Testis (tissue), 5 donors: ENCODE results near the gene AQP2. TPM values are rescaled to one million over a fixed set of nuclear protein-coding genes. Genes with fewer than 3 reads are reported as not detected.

ENCODE experiments used
- DNase-seq: peaks from one replicate; pipeline ENCODE4 v3.0.0-alpha.2; 2019
- H3K27ac ChIP-seq, 2 donors: fragments of 200-600 bp; sonication (generic); one replicate each; pipeline ENCODE4 v1.5.1; 2019
- H3K27me3 ChIP-seq: fragments of 200-600 bp; sonication (generic); one replicate; pipeline ENCODE4 v1.5.1; 2019
- H3K36me3 ChIP-seq: fragments of 200-600 bp; sonication (generic); one replicate; pipeline ENCODE4 v1.5.1; 2017; ENCODE audit warnings: low read depth; ENCODE audit errors: missing control alignments
- H3K4me1 ChIP-seq: fragments of 200-600 bp; sonication (generic); one replicate; pipeline ENCODE4 v1.5.1; 2019
- H3K4me3 ChIP-seq, 2 donors: fragments of 200-600 bp; sonication (generic); one replicate each; pipeline ENCODE4 v1.5.1; 2017 to 2019
- H3K9me3 ChIP-seq: fragments of 200-600 bp; sonication (generic); one replicate; pipeline ENCODE4 v1.5.1; 2017
- CTCF ChIP-seq, 3 experiments: fragments of 450-650 bp in 2 of 3; fragments of 200-600 bp in 1 of 3; sonication (generic) in 1 of 3; IDR thresholded peaks; one replicate each; pipeline ENCODE4 v1.5.1; 2016 to 2019; ENCODE audit warnings: antibody characterized with exemption in 3 of 3, mild to moderate bottlenecking in 2 of 3, moderate library complexity in 1 of 3
- POLR2A ChIP-seq: fragments of 450-650 bp; IDR thresholded peaks from one replicate; pipeline ENCODE4 v1.6.1; 2017; ENCODE audit warnings: antibody characterized with exemption, mild to moderate bottlenecking, moderate library complexity
- WGBS, 2 donors: methylation state at CpG; one replicate each; pipeline ENCODE4 v1.1.5; 2018; 5-methylcytosine and 5-hydroxymethylcytosine counted together
- intact Hi-C: fragments of 100-400 bp; cut with DNase I; formaldehyde crosslinking; loops from one replicate; pipeline ENCODE4 v1.15.1; 2023; ENCODE audit warnings: low total_unique reads
- long read RNA-seq, 2 donors: transcript quantifications; one replicate each; lab custom pipeline, GENCODE V29; 2026
- polyA plus RNA-seq: library from polyadenylated mRNA; stranded (reverse); fragments of 350-450 nt; fragmentation: Illumina TruSeq; extraction: RNeasy Lipid Tissue Mini Kit (QIAGEN cat#74804); gene quantifications from one replicate; pipeline ENCODE4 v1.2.3, GENCODE V29; 2014; ENCODE audit warnings: low read depth, low replicate concordance; ENCODE audit not compliant: insufficient read depth
- total RNA-seq, 2 donors: library from RNA; depleted of rRNA; stranded (reverse); fragments of >200 nt; gene quantifications; one replicate each; pipeline ENCODE4 v1.2.3, GENCODE V29; 2016

Gene AQP2
- total RNA-seq (1 to 10 TPM in 1 of 2 donors, under 1 TPM in 1; 0.79 to 1.9 TPM), polyA plus RNA-seq (1.1 TPM)
- long read RNA-seq, donor 1, full-length matches to known transcripts, result 35 of 40 reads
- long read RNA-seq, donor 1, partial matches to known transcripts, result 5 of 40 reads
- long read RNA-seq, donor 1, other reads (novel, unspliced or antisense), result 0 of 40 reads
- long read RNA-seq, donor 2, full-length matches to known transcripts, result 52 of 70 reads
- long read RNA-seq, donor 2, partial matches to known transcripts, result 18 of 70 reads
- long read RNA-seq, donor 2, other reads (novel, unspliced or antisense), result 0 of 70 reads

GRCh38 chr12:49950273-49951251 lies at the start of gene AQP2:
TSS of gene AQP2 (plus strand) at chr12:49950737. CDS start at chr12:49950831, 94 bp downstream.
- no peaks in the 10 kb centered on the region for H3K9me3 ChIP-seq
- DNase-seq, result no peak
- no peaks in the 10 kb centered on the region for H3K27me3 ChIP-seq
- no peak within 1 kb of the TSS for H3K4me3 ChIP-seq
- no peaks in the 10 kb centered on the region for H3K36me3 ChIP-seq
- TF ChIP-seq CTCF (IDR thresholded peaks at IDR 0.05), result no peak
- no peak for TF ChIP-seq POLR2A
- WGBS, 2 donors, result 73 to 84% methylated on average over 28 to 32 of the region's 32 CpGs
- peaks cover 5% of the 10 kb centered on the region for H3K4me1 ChIP-seq
- H3K27ac ChIP-seq, result no peak within 1 kb of the TSS
- intact Hi-C loops, result loop anchor here (10.0 kb wide), 1 partner anchor 86 kb away; no protein-coding TSS in a partner anchor

- Histone ChIP-seq H3K27me3 (no peaks in the 10 kb centered on the region), H3K36me3 (no peaks in the 10 kb centered on the region), H3K4me3 (no peak overlapping the region), H3K27ac (no peak overlapping the region), H3K9me3 (no peaks in the 10 kb centered on the region), H3K4me1 (peaks cover 14% of the 10 kb centered on the region)
- DNase-seq, result no peak
- 85 to 93% methylated on average over 3 to 4 of the region's 4 CpGs for whole genome bisulfite sequencing, 2 donors
- intact Hi-C loops, result no loop called here
- TF ChIP-seq POLR2A, result no peak
These were observed 49.5 kb upstream of the AQP2 start for GRCh38 chr12:49901026-49901425.

- no peak overlapping the region for H3K27ac ChIP-seq
- 83 to 94% methylated on average over 5 of the region's 5 CpGs for WGBS, 2 donors
- no peak for DNase-seq
These were observed 48.6 kb upstream of the AQP2 start for GRCh38 chr12:49901986-49902385.

GRCh38 chr12:49902399-49903350 lies 47.9 kb upstream of the AQP2 start:
- TF ChIP-seq CTCF (IDR thresholded peaks at IDR 0.05) (no peak), POLR2A (no peak)
- Histone ChIP-seq H3K27ac (no peak overlapping the region), H3K4me3 (no peak overlapping the region), H3K9me3 (no peaks in the 10 kb centered on the region), H3K36me3 (no peaks in the 10 kb centered on the region), H3K27me3 (no peaks in the 10 kb centered on the region), H3K4me1 (peaks cover 6% of the 10 kb centered on the region)
- intact Hi-C loops, result no loop called here
- WGBS, 2 donors, result 80 to 83% methylated on average over 14 to 16 of the region's 16 CpGs
- DNase-seq, result no peak

More at GRCh38 chr12:49901986-49902385, 48.6 kb upstream of the AQP2 start:
- H3K4me3 ChIP-seq, result no peak overlapping the region
- intact Hi-C loops, result no loop called here
- peaks cover 6% of the 10 kb centered on the region for H3K4me1 ChIP-seq
- TF ChIP-seq CTCF (IDR thresholded peaks at IDR 0.05) (no peak), POLR2A (no peak)
- H3K36me3 ChIP-seq, result no peaks in the 10 kb centered on the region
- H3K9me3 ChIP-seq, result no peaks in the 10 kb centered on the region
- no peaks in the 10 kb centered on the region for H3K27me3 ChIP-seq
